Cardiac fibroblast (primary cell): ENCODE results near the gene EFCAB13.

Source experiments
- DNase-seq, 2 donors: peaks; one replicate each; pipeline versions ENCODE4 v3.0.0 to v3.0.0-alpha.2; 2010; ENCODE audit warnings: low read depth in 2 of 2
- H3K4me3 ChIP-seq, 2 donors: replicated peaks in 1 of 2; 1 replicate in 1 of 2; 2 replicates in 1 of 2; pipeline ENCODE4 v1.5.1; 2011; ENCODE audit warnings: low read depth in 2 of 2, low read length in 2 of 2, mild to moderate bottlenecking in 2 of 2, moderate library complexity in 1 of 2
- TF ChIP-seq, protein P1 (sequence below): IDR thresholded peaks from one replicate; pipeline ENCODE4 v1.5.1; 2011; ENCODE audit warnings: low read depth, mild to moderate bottlenecking, low read length, inconsistent platforms

EFCAB13 gene

DNA sequence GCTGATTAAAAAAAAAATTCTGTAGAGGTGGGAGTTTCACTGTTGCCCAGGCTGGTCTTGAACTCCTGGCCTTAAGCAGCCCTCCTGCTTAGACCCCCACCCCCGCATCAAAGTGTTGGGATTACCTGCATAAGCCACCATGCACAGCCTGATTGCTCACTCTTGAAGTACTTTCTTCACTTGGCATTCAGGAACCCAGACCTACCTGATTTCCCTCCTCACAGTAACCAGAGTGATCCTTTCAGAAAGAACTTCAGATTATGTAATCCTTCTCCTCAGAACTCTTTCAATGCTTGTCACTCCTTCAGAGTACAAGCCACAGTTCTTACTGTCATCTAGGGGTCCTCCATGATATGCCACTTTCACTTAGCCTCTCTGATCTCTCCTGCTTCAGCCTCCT is 1.4 kb downstream of the EFCAB13 start:
- no peak for DNase-seq
- H3K4me3 ChIP-seq, result no peak overlapping the region
- TF ChIP-seq, protein P1, sequence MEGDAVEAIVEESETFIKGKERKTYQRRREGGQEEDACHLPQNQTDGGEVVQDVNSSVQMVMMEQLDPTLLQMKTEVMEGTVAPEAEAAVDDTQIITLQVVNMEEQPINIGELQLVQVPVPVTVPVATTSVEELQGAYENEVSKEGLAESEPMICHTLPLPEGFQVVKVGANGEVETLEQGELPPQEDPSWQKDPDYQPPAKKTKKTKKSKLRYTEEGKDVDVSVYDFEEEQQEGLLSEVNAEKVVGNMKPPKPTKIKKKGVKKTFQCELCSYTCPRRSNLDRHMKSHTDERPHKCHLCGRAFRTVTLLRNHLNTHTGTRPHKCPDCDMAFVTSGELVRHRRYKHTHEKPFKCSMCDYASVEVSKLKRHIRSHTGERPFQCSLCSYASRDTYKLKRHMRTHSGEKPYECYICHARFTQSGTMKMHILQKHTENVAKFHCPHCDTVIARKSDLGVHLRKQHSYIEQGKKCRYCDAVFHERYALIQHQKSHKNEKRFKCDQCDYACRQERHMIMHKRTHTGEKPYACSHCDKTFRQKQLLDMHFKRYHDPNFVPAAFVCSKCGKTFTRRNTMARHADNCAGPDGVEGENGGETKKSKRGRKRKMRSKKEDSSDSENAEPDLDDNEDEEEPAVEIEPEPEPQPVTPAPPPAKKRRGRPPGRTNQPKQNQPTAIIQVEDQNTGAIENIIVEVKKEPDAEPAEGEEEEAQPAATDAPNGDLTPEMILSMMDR, result no peak

DNA sequence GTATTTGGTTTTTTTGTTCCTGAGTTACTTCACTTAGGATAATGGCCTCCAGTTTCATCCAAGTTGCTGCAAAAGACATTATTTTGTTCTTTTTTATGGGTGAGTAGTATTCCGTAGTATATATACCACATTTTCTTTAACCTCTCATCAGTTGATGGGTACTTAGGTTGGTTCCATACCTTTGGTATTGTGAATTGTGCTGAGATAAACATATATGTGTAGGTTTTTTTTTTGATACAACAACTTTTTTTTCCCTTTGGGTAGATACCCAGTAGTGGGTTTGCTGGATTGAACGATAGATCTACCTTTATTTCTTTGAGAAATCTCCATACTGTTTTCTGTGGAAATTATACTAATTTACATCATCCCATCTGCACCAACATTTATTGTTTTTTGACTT is 6.8 kb downstream of the EFCAB13 start:
- TF ChIP-seq, protein P1, result no peak
- H3K4me3 ChIP-seq, result no peak overlapping the region
- no peak for DNase-seq

DNA sequence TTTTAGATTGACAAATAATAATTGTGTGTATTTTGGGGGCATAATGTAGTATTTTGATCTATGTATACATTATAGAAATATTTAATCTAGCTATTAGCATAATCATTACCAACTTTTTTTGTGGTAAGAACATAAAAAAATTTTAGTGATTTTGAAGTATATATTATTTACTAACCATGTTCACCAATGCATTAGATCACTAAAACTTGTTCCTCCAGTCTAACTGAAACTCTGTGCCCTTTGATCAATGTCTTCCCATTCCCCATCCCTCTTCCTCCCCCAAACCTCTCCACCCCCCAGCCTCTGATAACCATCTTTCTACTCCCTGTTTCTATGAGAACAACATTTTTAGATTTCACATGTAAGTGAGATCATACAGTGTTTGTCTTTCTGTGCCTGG is 8.5 kb downstream of the EFCAB13 start:
- no peak for DNase-seq
- H3K4me3 ChIP-seq, result no peak overlapping the region
- TF ChIP-seq, protein P1, result no peak

DNA sequence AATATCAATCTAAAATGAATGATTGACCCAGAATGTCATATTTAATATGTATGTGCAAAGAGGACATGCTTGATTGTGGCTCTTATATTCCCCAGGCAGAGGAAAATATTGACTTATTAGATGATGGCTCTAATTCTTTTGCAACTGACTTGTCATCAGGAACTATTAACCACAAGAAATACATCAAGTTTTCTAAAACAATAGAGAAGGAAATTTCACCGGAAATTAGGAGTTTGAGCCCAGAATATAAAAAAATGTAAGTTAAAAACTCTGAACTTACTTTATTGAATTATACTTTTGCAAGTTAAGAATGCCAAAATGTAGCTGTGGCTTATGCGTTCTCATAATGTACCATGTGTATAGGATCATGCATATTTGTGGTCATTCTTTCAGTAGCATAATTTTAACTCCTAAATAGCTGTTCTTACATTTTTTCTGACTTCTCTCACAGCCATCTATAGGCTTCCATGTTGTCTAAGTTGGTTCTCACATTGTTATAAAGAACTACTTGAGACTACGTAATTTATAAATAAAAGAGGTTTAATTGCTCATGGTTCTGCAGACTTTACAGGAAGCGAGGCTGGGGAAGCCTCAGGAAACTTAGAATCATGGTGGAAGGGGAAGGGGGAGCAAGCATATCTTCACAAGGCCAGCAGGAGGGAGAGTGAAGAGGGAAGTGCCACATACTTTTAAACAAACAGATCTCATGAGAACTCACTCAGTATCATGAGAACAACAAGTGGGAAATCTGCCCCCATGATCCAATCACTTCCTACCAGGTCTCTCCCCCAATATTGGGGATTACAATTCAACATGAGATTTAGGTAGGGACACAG is 11.6 kb downstream of the EFCAB13 start:
- H3K4me3 ChIP-seq, result no peak overlapping the region
- DNase-seq, result peak in 1 of 2 donors; percentile 32
- TF ChIP-seq, protein P1, result no peak

DNA sequence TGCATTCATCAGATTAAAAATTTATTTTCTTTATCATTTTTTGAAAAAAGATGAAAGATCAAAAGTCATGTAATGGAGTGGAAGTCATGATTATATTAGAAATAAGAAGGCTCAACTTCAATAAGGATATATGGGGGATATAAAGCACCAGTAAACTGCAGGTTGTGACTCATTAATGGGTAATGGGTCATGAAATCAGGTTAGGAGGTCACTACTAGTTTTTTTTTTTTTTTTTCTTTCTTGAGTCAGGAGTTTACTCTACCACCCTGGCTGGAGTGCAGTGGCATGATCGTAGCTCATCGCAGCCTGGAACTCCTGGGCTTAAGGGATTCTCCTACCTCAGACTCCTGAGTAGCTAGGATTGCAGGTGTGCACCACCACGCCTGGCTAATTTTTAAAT is 14.3 kb downstream of the EFCAB13 start:
- DNase-seq, result no peak
- TF ChIP-seq, protein P1, result no peak
- H3K4me3 ChIP-seq, result no peak overlapping the region

DNA sequence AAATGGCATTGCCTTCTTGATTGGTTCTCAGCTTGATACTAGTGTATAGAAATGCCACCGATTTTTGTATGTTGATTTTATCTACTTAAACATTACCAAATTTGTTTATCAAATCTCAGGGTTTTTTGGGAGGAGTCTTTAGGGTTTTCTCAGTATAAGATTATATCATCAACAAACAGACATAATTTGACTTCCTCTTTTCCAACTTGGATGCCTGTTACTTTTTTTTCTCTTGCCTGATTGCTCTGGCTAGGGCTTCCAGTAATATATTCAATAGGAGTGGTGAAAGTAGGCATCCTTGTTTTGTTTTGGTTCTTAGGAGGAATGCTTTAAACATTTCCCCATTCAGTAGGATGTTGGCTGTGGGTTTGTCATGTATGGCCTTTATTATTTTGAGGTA is 29.1 kb downstream of the EFCAB13 start:
- TF ChIP-seq, protein P1, result no peak
- DNase-seq, result no peak
- no peak overlapping the region for H3K4me3 ChIP-seq
